ENCODE measurements around the gene PUSL1. TPM values are rescaled to one million over a fixed set of nuclear protein-coding genes. Genes with fewer than 3 reads are reported as not detected.

Gene PUSL1
- total and polyA plus RNA-seq, 2 experiments from 2014 or later = 41.5 to 55.8 TPM

- TF ChIP-seq ZNF462 (CRISPR knock-in tag; IDR thresholded peaks at IDR 0.05) (no peak), CREB1 (CRISPR knock-in tag; IDR thresholded peaks at IDR 0.05; ENCODE audit: low read depth) (no peak), EZH2phosphoT487 (IDR thresholded peaks at IDR 0.05; ENCODE audit: unreplicated experiment) (no peak), NANOG (IDR thresholded peaks at IDR 0.05; ENCODE audit: borderline replicate concordance) (no peak), JUNB (IDR thresholded peaks at IDR 0.05; ENCODE audit: unreplicated experiment) (no peak)
- TF ChIP-seq, protein P1, sequence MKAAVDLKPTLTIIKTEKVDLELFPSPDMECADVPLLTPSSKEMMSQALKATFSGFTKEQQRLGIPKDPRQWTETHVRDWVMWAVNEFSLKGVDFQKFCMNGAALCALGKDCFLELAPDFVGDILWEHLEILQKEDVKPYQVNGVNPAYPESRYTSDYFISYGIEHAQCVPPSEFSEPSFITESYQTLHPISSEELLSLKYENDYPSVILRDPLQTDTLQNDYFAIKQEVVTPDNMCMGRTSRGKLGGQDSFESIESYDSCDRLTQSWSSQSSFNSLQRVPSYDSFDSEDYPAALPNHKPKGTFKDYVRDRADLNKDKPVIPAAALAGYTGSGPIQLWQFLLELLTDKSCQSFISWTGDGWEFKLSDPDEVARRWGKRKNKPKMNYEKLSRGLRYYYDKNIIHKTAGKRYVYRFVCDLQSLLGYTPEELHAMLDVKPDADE (IDR thresholded peaks at IDR 0.05) = no peak
- TF ChIP-seq, protein P2, sequence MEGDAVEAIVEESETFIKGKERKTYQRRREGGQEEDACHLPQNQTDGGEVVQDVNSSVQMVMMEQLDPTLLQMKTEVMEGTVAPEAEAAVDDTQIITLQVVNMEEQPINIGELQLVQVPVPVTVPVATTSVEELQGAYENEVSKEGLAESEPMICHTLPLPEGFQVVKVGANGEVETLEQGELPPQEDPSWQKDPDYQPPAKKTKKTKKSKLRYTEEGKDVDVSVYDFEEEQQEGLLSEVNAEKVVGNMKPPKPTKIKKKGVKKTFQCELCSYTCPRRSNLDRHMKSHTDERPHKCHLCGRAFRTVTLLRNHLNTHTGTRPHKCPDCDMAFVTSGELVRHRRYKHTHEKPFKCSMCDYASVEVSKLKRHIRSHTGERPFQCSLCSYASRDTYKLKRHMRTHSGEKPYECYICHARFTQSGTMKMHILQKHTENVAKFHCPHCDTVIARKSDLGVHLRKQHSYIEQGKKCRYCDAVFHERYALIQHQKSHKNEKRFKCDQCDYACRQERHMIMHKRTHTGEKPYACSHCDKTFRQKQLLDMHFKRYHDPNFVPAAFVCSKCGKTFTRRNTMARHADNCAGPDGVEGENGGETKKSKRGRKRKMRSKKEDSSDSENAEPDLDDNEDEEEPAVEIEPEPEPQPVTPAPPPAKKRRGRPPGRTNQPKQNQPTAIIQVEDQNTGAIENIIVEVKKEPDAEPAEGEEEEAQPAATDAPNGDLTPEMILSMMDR (conservative IDR thresholded peaks at IDR 0.05; ENCODE audit: low read depth in 2 of 2) = no peak
Measured at GRCh38 chr1:1330366-1331067, 22.1 kb downstream of the PUSL1 start (continued).

Data from GM23338 (cell line).